Measurements from ENCODE around the gene PEX11B. TPM values are rescaled to one million over a fixed set of nuclear protein-coding genes. Genes with fewer than 3 reads are reported as not detected.

The PEX11B gene
- total RNA-seq, 4 donors from 2014 or later = 8.8 to 38.9 (median 27.0) TPM

DNA sequence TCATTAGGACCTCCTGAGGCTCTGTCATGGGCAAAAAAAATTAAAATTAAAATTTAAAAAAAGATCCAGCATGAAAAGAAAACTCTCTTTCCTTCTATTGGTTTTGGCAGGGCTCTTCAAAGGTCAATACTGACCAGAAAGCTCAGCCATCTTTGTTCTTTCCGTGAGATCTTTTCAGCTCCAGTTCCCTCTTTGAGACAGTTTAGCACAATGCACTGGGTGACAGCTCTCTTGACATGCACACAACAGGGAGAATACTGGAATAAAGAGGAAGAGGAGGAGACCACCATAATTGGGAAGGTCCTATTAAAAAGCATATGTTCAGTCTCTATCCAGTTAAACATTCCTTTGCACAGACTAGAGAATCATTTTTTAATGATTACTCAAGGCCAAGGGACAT is 33.0 kb upstream of the PEX11B start:
- Histone ChIP-seq H3K9me3 (no peaks in the 10 kb centered on the region), H3K27me3 (no peaks in the 10 kb centered on the region), H3K36me3 (no peaks in the 10 kb centered on the region), H3K27ac (no peak overlapping the region), H3K4me3 (no peak overlapping the region), H3K4me1 (peaks cover 7 to 34% (median 24%) of the 10 kb centered on the region in 4 donors)
- intact Hi-C loops (cut with DNase I; ENCODE audit: low total_unique reads) = no loop called here
- TF ChIP-seq EP300 (IDR thresholded peaks at IDR 0.05; ENCODE audit: low read depth) = no peak
- no peak for TF ChIP-seq POLR2A (IDR thresholded peaks at IDR 0.05)
- no peak for TF ChIP-seq POLR2AphosphoS5 (IDR thresholded peaks at IDR 0.05)
- TF ChIP-seq, protein P1, sequence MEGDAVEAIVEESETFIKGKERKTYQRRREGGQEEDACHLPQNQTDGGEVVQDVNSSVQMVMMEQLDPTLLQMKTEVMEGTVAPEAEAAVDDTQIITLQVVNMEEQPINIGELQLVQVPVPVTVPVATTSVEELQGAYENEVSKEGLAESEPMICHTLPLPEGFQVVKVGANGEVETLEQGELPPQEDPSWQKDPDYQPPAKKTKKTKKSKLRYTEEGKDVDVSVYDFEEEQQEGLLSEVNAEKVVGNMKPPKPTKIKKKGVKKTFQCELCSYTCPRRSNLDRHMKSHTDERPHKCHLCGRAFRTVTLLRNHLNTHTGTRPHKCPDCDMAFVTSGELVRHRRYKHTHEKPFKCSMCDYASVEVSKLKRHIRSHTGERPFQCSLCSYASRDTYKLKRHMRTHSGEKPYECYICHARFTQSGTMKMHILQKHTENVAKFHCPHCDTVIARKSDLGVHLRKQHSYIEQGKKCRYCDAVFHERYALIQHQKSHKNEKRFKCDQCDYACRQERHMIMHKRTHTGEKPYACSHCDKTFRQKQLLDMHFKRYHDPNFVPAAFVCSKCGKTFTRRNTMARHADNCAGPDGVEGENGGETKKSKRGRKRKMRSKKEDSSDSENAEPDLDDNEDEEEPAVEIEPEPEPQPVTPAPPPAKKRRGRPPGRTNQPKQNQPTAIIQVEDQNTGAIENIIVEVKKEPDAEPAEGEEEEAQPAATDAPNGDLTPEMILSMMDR (IDR thresholded peaks at IDR 0.05) = no peak
- 94% methylated on average over 1 of the region's 1 CpG; no CpG with 5 or more reads in 1 of the 2 donors for WGBS, 2 donors (ENCODE audit: low coverage in 1 of 2)
- in situ Hi-C loops (cut with MboI; ENCODE audit: low pct_ligation_motif_present in 1 of 4, low pct_unique_long_range_greater_than_20kb in 1 of 4, low sequenced_read_pairs in 3 of 4) = no loop called here
- no peak for DNase-seq

DNA sequence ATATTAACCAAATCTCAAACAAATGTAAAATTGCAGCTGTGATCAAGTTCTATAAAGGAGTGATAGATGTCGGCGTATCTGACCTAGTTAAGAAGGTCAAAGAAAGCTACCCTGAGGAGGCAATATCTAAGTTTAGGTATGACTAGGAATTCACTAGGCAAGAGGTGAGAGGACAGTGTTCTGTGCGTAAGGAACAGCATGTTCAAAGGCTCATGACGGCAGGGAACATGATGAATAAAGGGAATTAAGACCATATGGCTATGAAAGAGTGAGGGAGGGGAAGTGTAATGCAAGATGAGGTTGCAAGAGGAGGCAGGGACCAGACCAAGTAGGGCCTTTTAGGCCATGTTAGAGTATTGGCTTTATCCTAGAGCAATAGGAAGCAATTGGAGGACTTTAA is 30.7 kb upstream of the PEX11B start:
- no peak overlapping the region for H3K27ac ChIP-seq
- in situ Hi-C loops (cut with MboI; ENCODE audit: low pct_ligation_motif_present in 1 of 4, low pct_unique_long_range_greater_than_20kb in 1 of 4, low sequenced_read_pairs in 3 of 4) = no loop called here
- intact Hi-C loops (cut with DNase I; ENCODE audit: low total_unique reads) = no loop called here

DNA sequence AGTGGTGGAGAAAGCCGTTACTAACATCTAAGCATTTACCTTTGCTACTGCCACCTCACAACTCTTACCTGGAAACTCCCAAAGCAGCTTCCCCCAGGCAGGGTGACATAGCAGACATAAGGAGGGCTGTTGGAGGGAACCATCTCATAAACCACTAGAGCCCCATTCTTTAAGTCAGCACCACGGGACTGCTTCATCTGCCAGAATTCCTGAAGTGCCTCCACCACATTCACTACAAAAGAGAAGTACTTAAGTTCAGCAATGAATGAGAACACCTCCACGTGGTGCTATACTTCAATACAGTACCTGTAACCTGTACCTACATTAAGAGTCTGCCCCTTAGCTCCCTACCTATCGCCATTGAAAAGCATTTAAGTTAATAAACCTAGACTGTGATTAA is 29.0 kb upstream of the PEX11B start:
- WGBS, 2 donors (ENCODE audit: low coverage in 1 of 2) = 68 to 92% methylated on average over 3 to 4 of the region's 4 CpGs
- TF ChIP-seq, protein P1 (IDR thresholded peaks at IDR 0.05) = no peak
- no peak for TF ChIP-seq POLR2A (IDR thresholded peaks at IDR 0.05)
- no peak for TF ChIP-seq EP300 (IDR thresholded peaks at IDR 0.05; ENCODE audit: low read depth)
- no peak for TF ChIP-seq POLR2AphosphoS5 (IDR thresholded peaks at IDR 0.05)
- Histone ChIP-seq H3K27me3 (no peaks in the 10 kb centered on the region), H3K4me1 (peaks cover 0 to 4% (median 2%) of the 10 kb centered on the region in 4 donors), H3K9me3 (no peaks in the 10 kb centered on the region), H3K27ac (no peak overlapping the region), H3K36me3 (peaks cover 0 to 4% (median 0%) of the 10 kb centered on the region in 4 donors), H3K4me3 (no peak overlapping the region)
- in situ Hi-C loops (cut with MboI; ENCODE audit: low pct_ligation_motif_present in 1 of 4, low pct_unique_long_range_greater_than_20kb in 1 of 4, low sequenced_read_pairs in 3 of 4) = no loop called here
- intact Hi-C loops (cut with DNase I; ENCODE audit: low total_unique reads) = no loop called here
- no peak for DNase-seq

More for the DNA sequence above, 30.7 kb upstream of the PEX11B start:
- DNase-seq = no peak
- Histone ChIP-seq H3K36me3 (no peaks in the 10 kb centered on the region), H3K27me3 (no peaks in the 10 kb centered on the region), H3K4me1 (peaks cover 0 to 11% (median 6%) of the 10 kb centered on the region in 4 donors), H3K4me3 (no peak overlapping the region), H3K9me3 (no peaks in the 10 kb centered on the region)
- TF ChIP-seq EP300 (IDR thresholded peaks at IDR 0.05; ENCODE audit: low read depth) (no peak), POLR2A (IDR thresholded peaks at IDR 0.05) (no peak), POLR2AphosphoS5 (IDR thresholded peaks at IDR 0.05) (no peak)
- TF ChIP-seq, protein P1 (IDR thresholded peaks at IDR 0.05) = no peak
- WGBS, 2 donors (ENCODE audit: low coverage in 1 of 2) = 91 to 94% methylated on average over 4 of the region's 4 CpGs

DNA sequence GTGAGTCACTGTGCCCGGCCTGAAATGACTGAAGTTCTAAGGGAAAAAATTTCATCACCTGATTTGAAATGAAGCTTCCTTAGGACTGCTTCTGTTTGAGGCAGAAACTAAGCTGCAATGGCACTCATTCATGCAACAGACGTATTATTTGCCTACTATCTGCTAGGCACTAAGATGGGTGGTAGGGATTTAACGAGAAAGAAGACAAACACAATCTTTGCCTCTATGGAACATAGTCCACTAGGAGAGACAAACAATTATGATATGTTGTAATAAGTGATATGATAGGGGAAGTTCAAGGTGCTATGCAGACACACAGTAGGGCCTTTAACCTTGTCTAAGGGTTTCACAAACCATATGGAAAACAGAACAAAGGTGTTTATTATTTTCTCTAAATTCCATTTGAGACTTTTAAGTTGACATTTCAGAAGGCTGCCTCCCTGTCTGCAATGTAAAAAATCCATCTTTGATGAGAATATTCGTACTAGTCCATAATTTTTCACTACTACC is 28.0 kb upstream of the PEX11B start:
- no peak overlapping the region for H3K4me3 ChIP-seq
- no peak overlapping the region for H3K27ac ChIP-seq
- H3K4me1 ChIP-seq = peaks cover 0 to 4% (median 2%) of the 10 kb centered on the region in 4 donors
- no peak for TF ChIP-seq POLR2AphosphoS5 (IDR thresholded peaks at IDR 0.05)
- H3K36me3 ChIP-seq = peaks cover 0 to 4% (median 0%) of the 10 kb centered on the region in 4 donors
- H3K27me3 ChIP-seq = no peaks in the 10 kb centered on the region
- intact Hi-C loops (cut with DNase I; ENCODE audit: low total_unique reads) (no loop called here), in situ Hi-C loops (cut with MboI; ENCODE audit: low pct_ligation_motif_present in 1 of 4, low pct_unique_long_range_greater_than_20kb in 1 of 4, low sequenced_read_pairs in 3 of 4) (no loop called here)
- WGBS, 2 donors (ENCODE audit: low coverage in 1 of 2) = 62 to 82% methylated on average over 3 to 4 of the region's 4 CpGs
- no peak for DNase-seq
- H3K9me3 ChIP-seq = no peaks in the 10 kb centered on the region

DNA sequence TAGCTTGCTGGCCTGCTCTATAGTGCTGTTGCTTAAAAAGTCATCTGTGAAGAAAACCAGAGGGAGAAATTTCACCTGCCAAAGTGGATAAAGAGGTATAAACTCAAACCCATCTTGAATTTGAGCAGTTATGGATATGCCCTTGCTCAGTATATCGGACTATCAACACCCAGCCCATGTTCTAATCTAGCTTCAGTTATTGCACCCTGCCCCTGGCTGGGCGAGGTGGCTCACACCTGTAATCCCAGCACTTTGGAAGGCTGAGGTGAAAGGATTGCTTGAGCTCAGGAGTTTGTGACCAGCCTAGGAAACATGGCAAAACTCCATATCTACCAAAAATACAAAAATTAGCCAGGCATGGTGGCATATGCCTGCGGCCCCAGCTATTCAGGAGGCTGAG is 26.0 kb upstream of the PEX11B start:
- H3K27me3 ChIP-seq = no peaks in the 10 kb centered on the region
- H3K9me3 ChIP-seq = no peaks in the 10 kb centered on the region
- no peak overlapping the region for H3K27ac ChIP-seq
- in situ Hi-C loops (cut with MboI; ENCODE audit: low pct_ligation_motif_present in 1 of 4, low pct_unique_long_range_greater_than_20kb in 1 of 4, low sequenced_read_pairs in 3 of 4) = no loop called here
- no peak for DNase-seq
- no peak overlapping the region for H3K4me3 ChIP-seq
- TF ChIP-seq POLR2AphosphoS5 (IDR thresholded peaks at IDR 0.05) = no peak
- no peak for TF ChIP-seq POLR2A (IDR thresholded peaks at IDR 0.05)
- TF ChIP-seq, protein P1 (IDR thresholded peaks at IDR 0.05) = no peak
- TF ChIP-seq EP300 (IDR thresholded peaks at IDR 0.05; ENCODE audit: low read depth) = no peak
- 64 to 73% methylated on average over 3 of the region's 3 CpGs for WGBS, 2 donors (ENCODE audit: low coverage in 1 of 2)
- peaks cover 0 to 4% (median 0%) of the 10 kb centered on the region in 4 donors for H3K36me3 ChIP-seq
- intact Hi-C loops (cut with DNase I; ENCODE audit: low total_unique reads) = no loop called here
- no peaks in the 10 kb centered on the region for H3K4me1 ChIP-seq

Measured in transverse colon (tissue), 4 donors.